Neuronal stem cell (in vitro differentiated cells): Measurements from ENCODE around the gene SCFD2.

ENCODE experiments used
- DNase-seq: peaks from one replicate; pipeline ENCODE4 v3.0.0-alpha.2; 2013; ENCODE audit warnings: low spot score
- H2AFZ ChIP-seq: one replicate; pipeline ENCODE4 v1.6.1; 2013; ENCODE audit warnings: mild to moderate bottlenecking, low read length, inconsistent platforms
- H2AK5ac ChIP-seq: 2 replicates; pipeline ENCODE4 v1.6.1; 2013; ENCODE audit warnings: low read depth, mild to moderate bottlenecking, inconsistent platforms, low read length, moderate library complexity, mixed read lengths
- H2BK120ac ChIP-seq: 2 replicates; pipeline ENCODE4 v1.6.1; 2013; ENCODE audit warnings: low read depth, mild to moderate bottlenecking, inconsistent platforms, low read length, moderate library complexity, mixed read lengths
- H2BK12ac ChIP-seq: one replicate; pipeline ENCODE4 v1.6.1; 2013; ENCODE audit warnings: low read length, inconsistent platforms
- H2BK15ac ChIP-seq: 2 replicates; pipeline ENCODE4 v1.6.1; 2013; ENCODE audit warnings: mild to moderate bottlenecking, low read length, inconsistent platforms, mixed read lengths
- H2BK5ac ChIP-seq: one replicate; pipeline ENCODE4 v1.6.1; 2013; ENCODE audit warnings: inconsistent platforms, mild to moderate bottlenecking, low read length, moderate library complexity
- H3K14ac ChIP-seq: one replicate; pipeline ENCODE4 v1.6.1; 2013; ENCODE audit warnings: low read length, inconsistent platforms
- H3K18ac ChIP-seq: 2 replicates; pipeline ENCODE4 v1.6.1; 2013; ENCODE audit warnings: low read length, inconsistent platforms
- H3K23ac ChIP-seq: 2 replicates; pipeline ENCODE4 v1.6.1; 2013; ENCODE audit warnings: low read depth, mild to moderate bottlenecking, mixed read lengths, low read length, inconsistent platforms; ENCODE audit not compliant: poor library complexity
- H3K27ac ChIP-seq: replicated peaks from 3 replicates; pipeline ENCODE4 v1.5.1; 2013; ENCODE audit warnings: low read length, inconsistent platforms
- H3K27me3 ChIP-seq, 3 experiments: 2 replicates each; pipeline ENCODE4 v1.6.1; 2013; ENCODE audit warnings: low read length in 3 of 3, mild to moderate bottlenecking in 2 of 3, inconsistent platforms in 1 of 3, low read depth in 1 of 3, mixed read lengths in 1 of 3, moderate library complexity in 1 of 3; ENCODE audit not compliant: control insufficient read depth in 3 of 3, insufficient read depth in 3 of 3
- H3K36me3 ChIP-seq, 2 donors: replicated peaks in 1 of 2; 2 replicates each; pipeline ENCODE4 v1.6.1; 2013; ENCODE audit warnings: low read length in 2 of 2; ENCODE audit not compliant: control insufficient read depth in 2 of 2, insufficient read depth in 2 of 2
- H3K4ac ChIP-seq: 2 replicates; pipeline ENCODE4 v1.6.1; 2013; ENCODE audit warnings: inconsistent platforms, mild to moderate bottlenecking, low read length, moderate library complexity
- H3K4me1 ChIP-seq, 2 donors: 1 replicate in 1 of 2; 2 replicates in 1 of 2; pipeline ENCODE4 v1.6.1; 2013; ENCODE audit warnings: low read length in 2 of 2, low read depth in 1 of 2; ENCODE audit not compliant: control insufficient read depth in 2 of 2, insufficient read depth in 1 of 2
- H3K4me2 ChIP-seq: one replicate; pipeline ENCODE4 v1.6.1; 2013; ENCODE audit warnings: mild to moderate bottlenecking, low read length, inconsistent platforms; ENCODE audit not compliant: insufficient read depth, poor library complexity, severe bottlenecking
- H3K4me3 ChIP-seq, 2 donors: 2 replicates each; pipeline ENCODE4 v1.5.1; 2013; ENCODE audit warnings: low read length in 2 of 2, mild to moderate bottlenecking in 2 of 2, inconsistent platforms in 1 of 2, moderate library complexity in 1 of 2
- H3K79me1 ChIP-seq: one replicate; pipeline ENCODE4 v1.6.1; 2013; ENCODE audit warnings: low read depth, mild to moderate bottlenecking, inconsistent platforms, low read length, moderate library complexity
- H3K9ac ChIP-seq: one replicate; pipeline ENCODE4 v1.6.1; 2013; ENCODE audit warnings: mild to moderate bottlenecking, low read depth, low read length, inconsistent platforms; ENCODE audit not compliant: poor library complexity
- H3K9me3 ChIP-seq, 2 donors: replicated peaks in 1 of 2; 2 replicates each; pipeline versions ENCODE3 to v1.6.1; 2013; ENCODE audit warnings: low read length in 2 of 2, mild to moderate bottlenecking in 2 of 2, inconsistent platforms in 1 of 2, low read depth in 1 of 2, mixed read lengths in 1 of 2, moderate library complexity in 1 of 2; ENCODE audit not compliant: control insufficient read depth in 2 of 2, insufficient read depth in 1 of 2
- H4K8ac ChIP-seq: one replicate; pipeline ENCODE4 v1.6.1; 2013; ENCODE audit warnings: low read depth, mild to moderate bottlenecking, inconsistent platforms, low read length, moderate library complexity
- H4K91ac ChIP-seq: one replicate; pipeline ENCODE4 v1.6.1; 2013; ENCODE audit warnings: low read length, low read depth, mild to moderate bottlenecking, inconsistent platforms; ENCODE audit not compliant: poor library complexity
- WGBS, 2 donors: extraction: QIAGEN DNeasy Blood & Tissue Kit; methylation state at CpG; one replicate each; pipeline ENCODE4 v1.1.7; 2013; ENCODE audit warnings: missing lambda C conversion rate in 2 of 2, mixed read lengths in 1 of 2; ENCODE audit not compliant: insufficient read length in 2 of 2, insufficient replicate concordance in 1 of 2; ENCODE audit errors: extremely low coverage in 2 of 2; 5-methylcytosine and 5-hydroxymethylcytosine counted together

The SCFD2 gene

GRCh38 chr4:52884994-52885393 lies 480.9 kb downstream of the SCFD2 start:
- no peak overlapping the region for H3K18ac ChIP-seq
- WGBS, 2 donors, result no CpG with 5 or more reads among the region's 2 CpGs
- H3K4me3 ChIP-seq, result no peak overlapping the region
- H3K9ac ChIP-seq, result no peak overlapping the region
- no peak overlapping the region for H2BK12ac ChIP-seq
- DNase-seq, result no peak
- no peak overlapping the region for H3K23ac ChIP-seq
- H2BK15ac ChIP-seq, result no peak overlapping the region
- H3K27me3 ChIP-seq, result no peaks in the 10 kb centered on the region
- no peak overlapping the region for H3K27ac ChIP-seq
- H3K4me2 ChIP-seq, result no peak overlapping the region
- no peak overlapping the region for H2BK120ac ChIP-seq
- H2BK5ac ChIP-seq, result no peak overlapping the region
- no peak overlapping the region for H4K8ac ChIP-seq
- H3K79me1 ChIP-seq, result no peaks in the 10 kb centered on the region
- H3K9me3 ChIP-seq, result peaks cover 0 to 7% of the 10 kb centered on the region in 2 donors
- H4K91ac ChIP-seq, result no peak overlapping the region
- no peak overlapping the region for H3K14ac ChIP-seq
- H3K4ac ChIP-seq, result no peak overlapping the region
- H3K36me3 ChIP-seq, result no peaks in the 10 kb centered on the region
- no peak overlapping the region for H2AK5ac ChIP-seq
- no peak overlapping the region for H2AFZ ChIP-seq
- peaks cover 10 to 13% of the 10 kb centered on the region in 2 donors for H3K4me1 ChIP-seq

DNA sequence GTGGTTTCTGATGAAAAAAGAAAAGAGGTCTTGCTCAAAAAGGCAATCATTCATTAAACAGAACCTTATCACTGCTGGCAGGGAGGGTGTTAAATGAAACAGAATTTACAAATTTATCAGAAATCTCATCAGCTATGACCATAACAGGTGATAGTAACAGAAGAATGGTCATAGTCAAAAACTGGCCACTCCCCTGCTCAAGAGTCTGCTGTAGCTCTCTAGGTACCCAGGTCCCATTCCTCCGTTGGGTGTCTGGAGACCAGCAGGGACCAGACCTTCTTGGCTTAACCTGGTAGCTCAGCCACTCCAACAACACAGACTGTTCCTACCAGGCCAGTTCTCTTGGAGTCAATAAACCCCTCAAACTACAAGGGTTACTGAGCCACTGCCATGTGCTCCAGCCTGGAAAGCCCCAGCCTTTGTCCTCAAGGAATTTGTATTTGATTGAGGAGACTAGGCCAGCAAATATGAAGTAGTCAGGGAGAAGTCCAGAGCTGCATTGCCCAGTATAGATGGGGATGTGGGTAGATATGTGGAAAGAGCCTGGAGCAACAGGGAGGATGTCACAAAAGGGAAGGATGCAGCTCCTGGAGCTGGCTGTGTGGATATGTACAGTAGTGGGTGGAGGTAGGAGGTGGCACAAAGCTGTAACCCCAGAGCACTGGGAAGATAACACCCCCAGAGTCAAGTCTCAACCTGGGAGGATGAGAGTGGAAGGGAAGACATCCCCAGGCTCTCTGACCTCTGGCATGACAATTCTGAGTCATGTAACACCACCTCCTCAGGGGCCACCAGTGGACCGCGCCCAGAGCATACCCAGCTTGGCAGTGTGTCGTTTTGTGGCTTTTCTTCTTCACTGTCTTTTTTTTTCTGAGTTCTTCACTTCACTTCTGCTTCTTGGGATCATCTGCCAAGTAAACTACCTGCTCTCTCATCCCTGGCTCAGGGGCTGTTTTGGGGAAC lies 481.9 kb downstream of the SCFD2 start:
- Histone ChIP-seq H4K91ac (no peak overlapping the region), H2BK120ac (no peak overlapping the region), H3K27me3 (no peaks in the 10 kb centered on the region), H3K9ac (no peak overlapping the region), H4K8ac (no peak overlapping the region), H3K4ac (no peak overlapping the region), H3K14ac (no peak overlapping the region), H2AFZ (peak overlapping the region; percentile 73), H2BK5ac (no peak overlapping the region), H3K9me3 (peaks cover 0 to 7% of the 10 kb centered on the region in 2 donors), H3K18ac (no peak overlapping the region), H2BK15ac (no peak overlapping the region), H3K36me3 (no peaks in the 10 kb centered on the region), H3K4me2 (no peak overlapping the region), H3K4me3 (no peak overlapping the region), H3K4me1 (peaks cover 11 to 13% of the 10 kb centered on the region in 2 donors), H2AK5ac (no peak overlapping the region), H3K27ac (no peak overlapping the region), H2BK12ac (no peak overlapping the region), H3K79me1 (no peaks in the 10 kb centered on the region), H3K23ac (no peak overlapping the region)
- no peak for DNase-seq
- no CpG with 5 or more reads among the region's 4 CpGs for WGBS, 2 donors

DNA sequence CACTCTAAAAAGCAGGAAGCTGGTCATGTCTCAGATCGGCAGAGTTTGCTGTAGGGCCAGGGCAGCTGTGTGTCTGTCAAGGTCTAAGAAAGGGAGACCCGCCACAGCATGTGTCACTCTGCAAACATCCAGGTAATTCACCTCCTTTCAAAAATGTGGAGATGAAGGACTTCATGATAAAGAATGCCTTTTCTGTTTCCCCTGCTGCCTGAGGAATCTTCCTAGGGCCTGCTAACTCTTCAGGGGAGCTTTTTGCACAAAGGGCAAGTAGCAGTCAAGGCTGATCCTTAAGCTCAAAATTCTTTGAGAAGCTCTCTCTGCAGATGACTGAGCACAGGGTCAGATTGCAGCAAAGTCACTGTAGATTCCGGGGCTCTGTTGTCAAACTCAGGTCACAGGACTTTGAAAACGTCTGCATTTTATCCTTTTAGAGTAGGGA lies 482.7 kb downstream of the SCFD2 start:
- H2BK120ac ChIP-seq, result no peak overlapping the region
- no peak overlapping the region for H2BK15ac ChIP-seq
- no peaks in the 10 kb centered on the region for H3K36me3 ChIP-seq
- H3K79me1 ChIP-seq, result no peaks in the 10 kb centered on the region
- no peak overlapping the region for H3K23ac ChIP-seq
- H3K4me3 ChIP-seq, result peak overlapping the region in 1 of 2 donors; percentile 6
- H3K27ac ChIP-seq, result no peak overlapping the region
- H4K91ac ChIP-seq, result no peak overlapping the region
- H3K9ac ChIP-seq, result no peak overlapping the region
- H4K8ac ChIP-seq, result no peak overlapping the region
- no peak overlapping the region for H3K14ac ChIP-seq
- H3K9me3 ChIP-seq, result peaks cover 0 to 7% of the 10 kb centered on the region in 2 donors
- no peak for DNase-seq
- H2BK5ac ChIP-seq, result no peak overlapping the region
- H3K4me2 ChIP-seq, result no peak overlapping the region
- no CpG with 5 or more reads among the region's 4 CpGs for WGBS, 2 donors
- peak overlapping the region; percentile 73 for H2AFZ ChIP-seq
- no peak overlapping the region for H3K18ac ChIP-seq
- no peak overlapping the region for H2AK5ac ChIP-seq
- H3K4me1 ChIP-seq, result peaks cover 13% of the 10 kb centered on the region in 2 donors
- H3K27me3 ChIP-seq, result no peaks in the 10 kb centered on the region
- H3K4ac ChIP-seq, result no peak overlapping the region
- no peak overlapping the region for H2BK12ac ChIP-seq

DNA sequence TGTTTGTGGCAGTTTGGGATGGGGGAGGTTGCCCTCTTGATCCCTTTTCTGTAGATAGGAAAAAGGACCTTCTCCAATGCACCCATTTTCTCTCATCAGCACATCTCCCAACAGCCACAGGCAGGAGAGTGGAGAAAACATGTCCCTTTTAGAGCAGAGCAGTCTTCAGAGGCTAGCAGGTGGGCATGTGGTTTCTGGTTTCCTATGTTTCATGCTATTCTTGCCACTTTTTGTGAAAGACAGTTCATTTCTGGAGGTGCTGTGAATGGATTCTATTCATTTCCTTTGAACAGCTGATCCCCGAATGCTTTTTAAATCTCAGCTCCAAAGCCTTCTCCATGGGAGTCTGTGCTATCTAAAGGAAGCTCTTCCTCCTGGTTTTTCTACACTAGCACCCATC lies 484.9 kb downstream of the SCFD2 start:
- Histone ChIP-seq H3K79me1 (no peaks in the 10 kb centered on the region), H3K9me3 (peaks cover 0 to 4% of the 10 kb centered on the region in 2 donors), H3K9ac (no peak overlapping the region), H3K36me3 (no peaks in the 10 kb centered on the region), H3K4me2 (no peak overlapping the region), H2AFZ (no peak overlapping the region), H2BK12ac (no peak overlapping the region), H3K27me3 (no peaks in the 10 kb centered on the region), H3K27ac (no peak overlapping the region), H3K4me3 (no peak overlapping the region), H2AK5ac (no peak overlapping the region), H3K23ac (no peak overlapping the region), H4K91ac (no peak overlapping the region), H3K4ac (no peak overlapping the region), H2BK5ac (no peak overlapping the region), H2BK15ac (no peak overlapping the region), H4K8ac (no peak overlapping the region), H2BK120ac (no peak overlapping the region), H3K14ac (no peak overlapping the region), H3K18ac (no peak overlapping the region), H3K4me1 (peaks cover 13 to 20% of the 10 kb centered on the region in 2 donors)
- WGBS, 2 donors, result no CpG with 5 or more reads among the region's 1 CpG
- DNase-seq, result no peak
